HG03565 (cell line): ENCODE results near the gene CAMK1G.

ENCODE experiments used
- ATAC-seq: cut with Tn5 transposase; IDR thresholded peaks from one replicate; pipeline ENCODE4 v1.9.1; 2021; ENCODE audit warnings: mild to moderate bottlenecking, moderate library complexity; ENCODE audit not compliant: unreplicated experiment

CAMK1G gene

GRCh38 chr1:209564849-209565248 lies 18.7 kb upstream of the CAMK1G start:
- no peak for ATAC-seq

DNA sequence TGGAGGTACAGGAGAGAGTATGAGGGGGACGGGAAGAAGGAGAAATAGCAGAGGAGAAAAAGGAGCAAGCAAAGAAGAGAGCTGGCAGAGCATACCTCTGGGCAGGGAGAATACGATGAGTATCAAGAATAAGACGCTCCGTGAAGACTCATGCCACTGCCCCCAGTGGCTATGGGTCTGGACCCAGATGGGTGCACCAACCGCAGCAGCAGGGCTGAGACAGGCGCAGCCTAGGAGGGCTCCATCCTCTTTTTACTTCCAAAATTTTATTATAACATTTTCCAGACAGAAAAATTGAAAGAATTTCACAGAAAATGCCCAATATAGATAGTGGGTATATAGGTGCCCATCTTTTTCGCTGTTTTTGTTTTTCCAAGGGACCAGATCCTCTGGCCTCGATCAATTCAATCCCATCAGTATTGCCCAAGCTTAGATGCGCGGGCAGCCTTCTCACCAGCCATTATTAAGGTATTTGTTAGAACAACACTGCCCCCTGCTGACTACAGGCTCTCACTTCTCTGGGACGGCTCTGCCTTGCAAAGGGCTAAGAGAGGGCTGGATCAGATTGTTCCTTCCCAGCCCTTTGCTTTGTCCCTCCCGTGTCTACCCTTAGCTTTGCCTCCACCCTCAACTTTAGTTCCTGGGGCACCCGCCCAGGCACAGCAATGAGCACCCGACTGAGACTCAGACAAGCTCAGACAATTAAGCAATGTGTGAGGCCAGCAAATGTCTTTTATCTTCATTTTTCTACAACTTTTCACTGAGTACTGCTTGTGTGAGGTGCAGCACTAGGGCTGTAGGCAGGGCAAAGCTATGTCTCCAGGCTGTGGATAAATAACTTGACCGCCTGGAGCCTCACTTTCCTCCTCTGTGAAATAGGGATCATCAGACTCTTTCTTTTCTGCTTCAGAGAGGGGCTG lies 17.5 kb upstream of the CAMK1G start:
- no peak for ATAC-seq

DNA sequence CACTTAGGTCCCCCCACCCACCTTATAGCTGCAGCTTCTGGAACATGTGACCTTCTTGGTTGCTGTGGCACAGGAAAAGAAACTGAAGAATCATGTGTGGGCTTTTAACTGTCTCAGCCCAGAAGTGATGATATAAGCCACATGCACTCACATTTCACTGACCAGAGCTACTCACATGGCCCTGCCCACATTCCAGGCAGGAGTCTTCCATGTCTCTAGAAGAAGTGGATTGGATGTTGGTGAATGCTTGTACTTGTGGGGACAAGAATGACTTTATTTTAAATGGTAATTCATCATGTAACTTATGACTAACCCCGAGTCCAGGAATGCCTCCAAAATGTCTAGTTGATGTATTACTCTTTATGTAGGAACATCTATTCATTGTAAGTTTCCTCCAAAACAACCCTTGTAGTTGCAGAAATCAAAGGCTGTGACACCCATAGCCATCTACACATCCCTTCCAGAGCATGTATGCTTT lies 15.8 kb upstream of the CAMK1G start:
- ATAC-seq = no peak

GRCh38 chr1:209569455-209570207 lies 13.9 kb upstream of the CAMK1G start:
- no peak for ATAC-seq

DNA sequence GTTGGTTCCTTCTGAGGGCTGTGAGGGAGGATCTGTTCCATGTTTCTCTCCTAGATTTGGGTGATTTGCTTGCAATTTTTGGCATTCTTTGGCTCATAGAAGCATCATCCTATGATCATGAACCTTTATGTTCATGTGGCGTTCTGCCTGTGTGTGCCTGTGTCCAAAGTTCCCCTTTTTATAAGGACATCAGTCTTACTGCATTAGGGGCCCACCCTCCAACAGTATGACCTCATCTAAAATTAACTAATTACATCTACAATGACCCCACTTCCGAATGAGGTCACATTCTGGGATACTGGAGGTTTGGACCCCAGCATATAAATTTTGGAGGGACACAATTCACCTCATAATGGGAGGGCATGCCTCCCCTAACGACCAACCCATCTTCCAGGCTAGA lies 12.8 kb upstream of the CAMK1G start:
- no peak for ATAC-seq

- ATAC-seq = peak; percentile 63
Measured at GRCh38 chr1:209576392-209577197, 6.9 kb upstream of the CAMK1G start.

DNA sequence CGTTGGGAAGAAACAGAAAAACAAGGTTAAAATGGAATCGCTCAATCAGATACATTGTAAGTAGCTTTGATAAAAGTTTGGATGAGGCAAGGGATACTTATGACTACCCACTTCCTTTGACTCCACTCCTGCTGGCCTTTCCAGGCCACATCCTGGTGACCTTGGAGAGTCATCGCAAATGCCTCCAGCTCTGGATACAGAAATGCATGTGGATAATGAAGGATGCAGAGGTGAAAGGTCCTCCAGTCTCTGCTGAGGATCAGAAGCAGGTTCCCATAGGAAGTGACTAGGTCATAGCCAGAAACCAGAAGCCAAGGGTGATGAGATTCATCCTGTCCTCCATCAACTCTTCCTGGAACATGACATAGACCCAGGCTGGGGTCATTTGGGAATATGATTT lies 6.2 kb upstream of the CAMK1G start:
- no peak for ATAC-seq

- ATAC-seq = no peak
Measured at GRCh38 chr1:209580577-209580976, 2.9 kb upstream of the CAMK1G start.

GRCh38 chr1:209584231-209584672 lies 738 bp downstream of the CAMK1G start:
- ATAC-seq = no peak

DNA sequence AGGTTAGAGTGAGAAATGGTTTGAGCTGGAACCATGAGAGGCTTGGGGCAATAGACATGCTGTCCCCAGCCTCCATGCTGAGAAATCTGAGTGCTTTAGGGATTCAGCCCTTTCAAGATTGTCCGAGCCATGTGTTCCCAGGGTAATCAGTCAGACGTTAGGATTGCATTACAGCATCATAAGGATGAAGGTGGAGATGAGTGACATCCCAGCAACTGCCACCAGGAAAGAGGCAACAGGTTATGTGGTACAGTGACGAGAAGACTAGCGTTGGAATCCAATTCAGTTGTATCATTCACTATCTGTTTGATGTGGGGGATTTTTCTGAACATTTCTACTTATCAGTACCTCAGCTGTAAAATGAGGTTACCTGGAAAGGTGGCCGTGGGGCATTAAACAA lies 1.7 kb downstream of the CAMK1G start:
- ATAC-seq = no peak

DNA sequence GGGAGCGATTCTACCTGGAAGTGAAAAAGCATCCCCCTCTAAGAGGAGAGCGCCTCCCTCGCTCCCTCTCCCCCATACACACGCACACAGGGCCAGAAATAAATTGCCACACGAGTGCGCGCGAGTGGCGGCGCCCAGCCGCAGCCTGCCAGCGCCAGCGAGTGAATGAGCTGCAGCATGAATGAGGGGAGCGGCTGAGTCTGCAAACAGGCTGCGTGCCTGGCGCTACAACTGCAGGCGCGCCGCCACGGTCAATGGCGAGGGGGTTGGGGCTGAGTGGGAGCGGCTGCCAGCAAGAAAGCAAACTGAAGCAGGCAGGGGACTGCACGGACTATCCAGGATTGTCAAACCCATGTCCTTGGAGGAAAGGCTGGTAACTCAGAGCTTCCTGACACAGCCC lies 2.2 kb downstream of the CAMK1G start:
- ATAC-seq = no peak

GRCh38 chr1:209586221-209586740 lies 2.8 kb downstream of the CAMK1G start:
- ATAC-seq = no peak

- no peak for ATAC-seq
Measured at GRCh38 chr1:209587789-209588188, 4.3 kb downstream of the CAMK1G start.

- no peak for ATAC-seq
Measured at GRCh38 chr1:209589440-209589839, 5.9 kb downstream of the CAMK1G start.

DNA sequence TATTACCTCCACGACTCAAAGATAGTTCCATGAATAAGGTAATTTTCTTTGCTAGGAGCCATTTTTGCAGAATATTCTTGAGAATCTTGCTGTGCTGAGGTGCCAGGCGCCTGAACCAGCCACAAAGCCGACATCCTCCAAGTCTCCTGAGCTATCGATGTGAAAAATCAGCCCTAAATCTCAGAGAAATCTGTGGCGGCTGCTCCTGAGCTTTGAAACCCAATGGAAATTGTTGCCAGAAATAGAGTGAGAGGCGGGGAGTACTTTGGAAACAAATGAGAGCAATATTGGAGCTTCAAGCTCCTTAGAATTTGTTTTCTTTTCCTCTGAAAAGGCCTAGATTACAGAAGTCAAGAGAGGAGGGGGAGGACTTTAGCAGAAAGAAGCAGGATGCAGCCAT lies 6.3 kb downstream of the CAMK1G start:
- no peak for ATAC-seq

GRCh38 chr1:209590405-209590804 lies 6.9 kb downstream of the CAMK1G start:
- ATAC-seq = no peak

- no peak for ATAC-seq
Measured at GRCh38 chr1:209593747-209594146, 10.2 kb downstream of the CAMK1G start.

- no peak for ATAC-seq
Measured at GRCh38 chr1:209594440-209594839, 10.9 kb downstream of the CAMK1G start.

- no peak for ATAC-seq
Measured at GRCh38 chr1:209595028-209595427, 11.5 kb downstream of the CAMK1G start.

GRCh38 chr1:209595599-209596285 lies 12.2 kb downstream of the CAMK1G start:
- no peak for ATAC-seq
